ENCODE results near the gene FRMD8.

FRMD8 gene

DNA sequence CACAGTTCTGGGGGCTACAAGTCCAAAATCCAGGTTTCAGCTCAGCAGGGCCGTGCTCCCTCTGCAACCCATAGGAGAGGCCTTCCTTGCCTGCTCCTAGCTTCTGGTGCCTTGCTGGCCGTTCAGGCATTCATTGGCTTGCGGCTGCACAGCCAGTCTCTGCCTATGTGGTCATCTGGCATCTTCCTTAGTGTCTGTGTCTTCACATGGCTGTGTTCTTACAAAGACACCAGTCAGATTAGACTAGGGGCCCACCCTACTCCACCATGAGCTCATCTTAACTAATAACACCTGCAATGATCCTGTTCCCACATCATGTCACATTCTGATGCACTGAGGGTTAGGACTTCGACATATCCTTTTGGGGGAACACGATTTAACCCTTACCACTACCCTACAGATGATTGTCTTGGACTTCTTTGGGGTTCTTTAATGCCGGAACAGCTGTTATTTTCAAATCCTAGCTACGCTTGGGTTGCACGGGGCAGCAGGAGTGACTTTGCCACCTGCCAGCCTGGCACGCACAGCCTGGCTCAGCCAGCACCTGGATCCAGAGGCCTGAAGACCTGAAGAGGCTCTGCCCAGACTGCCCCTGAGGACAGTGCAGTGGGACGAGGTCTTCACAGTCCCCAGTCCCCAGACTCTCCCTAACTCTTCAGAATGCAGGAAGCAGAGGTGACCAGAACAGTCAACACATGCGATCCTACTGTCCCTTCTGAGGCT is 28.5 kb downstream of the FRMD8 start:
- DNase-seq (ENCODE audit: low read depth), result no peak

DNA sequence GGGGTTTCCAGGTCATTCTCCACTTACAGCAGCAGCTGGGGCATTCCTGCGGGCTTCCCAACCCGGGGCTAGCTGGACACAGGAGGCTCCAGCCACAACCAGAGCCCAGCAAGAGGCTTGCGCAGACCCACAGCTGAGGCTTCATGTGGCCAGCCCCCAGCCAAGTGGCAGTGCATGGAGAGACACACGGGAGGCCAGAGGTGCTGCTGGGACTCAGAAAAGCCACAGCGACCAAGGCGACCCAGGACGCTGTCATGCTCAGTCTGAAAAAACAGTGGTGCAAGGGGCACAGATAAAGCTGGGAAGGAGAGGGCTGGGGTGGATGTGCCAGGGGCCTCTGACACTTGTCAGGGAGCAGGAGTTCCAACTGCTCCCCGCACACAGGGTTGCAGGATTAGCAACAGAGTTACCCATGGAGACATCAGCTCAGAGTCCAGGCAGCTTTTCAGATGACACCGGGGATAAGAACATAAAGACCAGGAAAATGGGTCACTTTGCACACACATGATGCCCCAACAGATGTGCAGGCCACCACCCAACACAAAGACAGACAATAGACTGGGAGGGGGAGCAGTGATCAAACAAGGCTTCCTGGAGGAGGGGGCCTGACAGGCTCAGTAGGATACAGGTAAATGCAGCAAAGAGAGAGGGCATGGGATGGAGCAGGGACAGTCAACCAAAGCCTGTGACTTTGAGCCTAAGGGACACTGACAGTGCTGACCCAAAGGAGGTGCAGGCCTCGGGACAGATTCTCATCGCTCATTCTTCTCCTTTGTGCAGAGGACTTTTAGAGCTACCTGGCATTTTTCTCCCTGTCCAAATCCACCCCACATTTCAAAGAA is 29.3 kb downstream of the FRMD8 start:
- DNase-seq (ENCODE audit: low read depth), result no peak

DNA sequence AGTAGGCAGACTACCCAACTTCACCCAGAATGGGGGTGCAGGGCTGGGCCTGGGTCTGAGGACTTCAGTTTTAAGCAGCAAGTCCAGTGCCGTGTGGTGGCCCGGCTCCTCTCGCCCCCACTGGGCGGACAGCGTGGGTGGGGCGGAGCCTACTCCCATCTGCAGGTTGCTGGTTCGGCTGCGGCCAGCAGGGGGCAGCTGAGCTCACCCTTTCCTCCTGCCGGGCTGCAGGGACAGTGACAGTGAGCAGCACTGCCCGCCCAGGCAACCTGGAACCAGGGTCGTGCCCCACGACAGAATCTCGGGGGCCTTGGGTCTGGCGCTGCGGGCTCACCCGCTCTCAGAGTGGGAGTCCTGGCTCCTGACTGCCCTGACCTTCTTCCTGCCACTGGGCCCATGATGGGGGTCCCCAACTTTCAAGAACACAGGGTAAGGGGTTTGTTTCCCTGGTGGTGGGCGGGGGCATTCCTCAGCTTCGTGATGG is 29.9 kb downstream of the FRMD8 start:
- DNase-seq (ENCODE audit: low read depth), result peak; percentile 56

DNA sequence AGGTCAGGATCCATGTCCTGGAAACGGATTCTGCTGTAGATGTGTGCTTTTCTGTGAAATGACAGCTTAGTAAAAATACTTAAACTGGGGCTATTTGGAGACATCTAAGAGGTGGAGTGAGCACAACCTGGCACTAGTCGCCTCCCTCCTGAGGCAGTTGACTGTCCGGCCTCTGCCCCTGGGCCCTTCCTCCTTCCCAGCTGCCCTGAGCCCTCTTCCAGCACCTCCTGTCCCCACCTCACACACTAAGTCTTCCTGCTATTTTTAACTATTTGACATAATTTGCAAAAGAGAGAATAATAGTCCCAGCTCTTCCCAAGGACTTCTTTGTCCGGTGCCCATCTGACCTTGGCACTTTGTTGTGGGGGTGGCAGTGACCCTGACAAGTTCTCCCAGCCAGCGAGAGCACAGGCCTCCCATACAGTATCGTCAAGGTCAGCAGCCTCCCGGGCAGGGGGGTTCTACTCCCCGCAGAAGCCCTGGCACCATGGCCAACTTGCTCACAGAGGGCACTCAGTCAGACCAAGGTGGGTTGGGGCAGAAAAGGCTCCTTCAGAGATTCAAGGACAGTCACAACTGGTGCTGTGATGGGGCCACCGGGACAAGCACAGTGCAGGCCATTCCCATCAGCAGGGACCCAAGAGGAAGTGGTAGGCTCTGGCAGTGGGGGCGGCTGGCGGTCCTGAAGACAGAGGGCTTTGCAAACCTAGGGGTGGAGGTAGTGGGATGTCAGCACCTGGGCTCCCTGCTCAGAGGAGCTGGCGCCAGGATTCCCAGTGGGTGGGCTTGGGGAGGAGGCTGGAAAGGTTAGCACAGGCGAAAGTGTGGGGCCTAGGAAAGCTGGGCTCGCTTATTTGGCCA is 30.6 kb downstream of the FRMD8 start:
- DNase-seq (ENCODE audit: low read depth), result no peak

DNA sequence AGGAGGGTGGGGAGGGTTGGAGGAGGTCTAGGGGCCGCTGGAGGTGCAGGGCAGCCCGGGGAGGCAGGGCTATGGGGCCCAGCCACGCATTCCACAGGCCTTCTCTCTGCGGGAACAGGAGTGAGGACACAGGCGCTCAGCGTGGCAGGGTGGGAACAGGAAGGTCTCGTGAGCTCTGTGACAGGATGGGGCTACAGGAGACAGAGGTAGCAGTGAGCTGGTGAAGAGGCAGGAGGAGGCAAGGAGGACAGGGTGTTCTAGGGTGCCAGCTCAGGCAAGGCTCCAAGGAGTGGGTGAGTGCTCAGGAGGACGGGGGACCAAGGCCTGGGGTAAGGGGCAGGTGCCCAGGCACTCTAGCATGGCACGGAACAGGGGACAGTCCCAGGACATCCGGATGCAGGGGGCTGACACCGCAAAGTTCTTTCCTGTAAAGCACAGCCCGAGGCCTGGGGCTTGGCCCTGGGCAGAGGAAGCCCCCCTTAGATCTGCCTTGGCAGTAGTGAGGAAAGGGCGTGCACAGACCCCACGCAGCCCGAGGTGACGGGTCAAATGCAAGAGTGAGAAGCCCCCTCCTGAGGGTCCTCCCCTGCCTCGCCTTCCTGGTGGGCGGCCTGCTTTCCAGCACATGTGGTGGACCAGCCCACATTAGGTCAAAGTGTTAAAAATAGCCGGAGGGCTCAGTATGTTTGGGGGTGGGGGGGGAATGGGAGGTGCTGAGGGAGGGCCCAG is 31.4 kb downstream of the FRMD8 start:
- DNase-seq (ENCODE audit: low read depth), result peak; percentile 24

DNA sequence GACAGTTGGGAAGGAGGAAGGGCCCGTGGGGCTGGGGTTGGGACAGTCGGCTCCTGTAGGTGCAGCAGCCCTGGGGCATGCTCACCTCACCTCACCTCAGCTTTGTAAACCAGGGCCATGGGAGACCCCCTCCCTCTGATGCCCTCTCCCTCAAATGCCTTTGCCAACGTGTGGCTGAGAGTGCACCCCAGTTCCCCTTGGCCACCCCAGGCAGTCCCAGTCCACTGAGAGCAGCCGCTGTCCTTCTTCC is 31.9 kb downstream of the FRMD8 start:
- DNase-seq (ENCODE audit: low read depth), result no peak

DNA sequence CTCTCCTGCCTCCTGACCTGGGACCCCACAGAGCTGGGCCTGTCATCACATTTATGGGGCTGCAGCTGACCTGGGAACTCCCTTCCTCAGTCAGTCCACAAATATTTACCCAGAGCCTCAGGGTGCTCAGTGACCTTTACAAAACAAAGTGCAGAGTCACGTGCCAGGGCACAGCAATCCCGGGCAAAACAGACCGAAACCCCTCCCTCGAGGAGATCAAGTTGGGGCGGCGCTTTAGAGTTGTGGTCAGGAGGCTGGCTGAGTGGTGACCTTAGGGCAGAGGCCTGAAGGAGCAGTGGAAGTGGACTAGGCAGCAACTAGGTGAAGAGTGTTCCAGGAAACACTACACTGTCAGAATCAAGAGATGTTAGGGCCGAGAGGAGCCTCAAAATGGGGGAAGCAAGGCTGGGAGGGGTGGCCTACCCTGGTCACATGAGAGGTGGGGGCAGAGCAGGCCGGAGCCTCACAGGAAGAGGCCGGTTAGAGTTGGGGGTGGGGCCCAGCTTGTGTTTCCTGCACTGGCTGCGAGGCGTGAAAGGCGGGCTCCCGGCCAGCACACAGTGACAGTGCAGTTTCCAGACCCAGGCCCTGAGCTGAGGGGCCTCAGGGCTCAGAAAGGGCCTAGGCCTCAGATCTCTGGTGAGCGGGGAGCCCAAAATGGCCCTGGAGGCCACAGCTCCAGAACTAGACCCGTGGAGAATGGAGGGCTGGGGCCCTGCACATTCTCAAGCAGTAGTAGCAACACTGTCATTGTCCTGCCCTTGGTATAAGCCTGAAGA is 32.4 kb downstream of the FRMD8 start:
- DNase-seq (ENCODE audit: low read depth), result peak; percentile 98

DNA sequence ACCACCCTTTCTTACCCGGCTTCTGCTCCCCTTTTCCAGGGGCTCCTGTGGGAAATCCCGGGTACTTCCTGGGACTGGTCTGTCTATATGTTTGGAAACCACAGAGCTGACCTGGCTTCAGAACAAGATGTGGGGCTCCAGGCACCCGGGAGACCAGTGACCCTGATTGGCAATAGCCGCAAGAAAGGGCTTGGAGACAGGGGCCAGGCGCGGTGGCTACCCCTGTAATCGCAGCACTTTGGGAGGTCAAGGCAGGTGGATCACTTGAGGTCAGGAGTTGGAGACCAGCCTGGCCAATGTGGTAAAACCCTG is 33.0 kb downstream of the FRMD8 start:
- no peak for DNase-seq (ENCODE audit: low read depth)

DNA sequence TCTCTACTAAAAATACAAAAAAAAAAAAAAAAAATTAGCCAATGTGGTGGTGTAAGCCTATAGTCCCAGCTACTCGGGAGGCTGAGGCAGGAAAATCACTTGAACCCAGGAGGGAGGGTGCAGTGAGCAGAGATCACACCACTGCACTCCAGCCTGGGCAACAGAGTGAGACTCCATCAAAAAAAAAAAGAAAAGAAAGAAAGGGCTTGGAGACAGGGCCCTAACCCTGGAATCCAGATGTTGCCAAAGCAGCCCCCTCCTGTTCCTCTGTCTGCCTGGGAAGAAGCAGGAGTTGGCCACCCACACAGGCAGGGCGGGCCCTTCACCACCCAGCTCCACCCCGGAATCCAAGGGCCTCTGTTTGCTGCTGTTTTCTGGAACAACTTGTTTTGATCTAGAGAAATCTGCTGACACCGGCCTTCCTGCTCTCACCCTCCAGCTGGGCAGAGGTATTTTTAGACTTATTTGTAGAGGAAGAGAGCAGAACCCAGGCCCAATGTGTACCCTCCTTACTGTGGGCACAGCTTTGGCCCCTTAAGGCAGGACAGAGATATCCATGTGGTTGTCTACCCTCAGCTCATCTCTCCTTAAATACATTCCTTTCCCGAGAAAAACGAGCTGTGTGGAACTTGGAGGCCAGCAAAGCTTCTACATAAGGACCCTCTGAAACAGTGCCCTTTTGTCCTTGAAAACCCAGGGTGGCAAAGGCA is 33.5 kb downstream of the FRMD8 start:
- peak; percentile 94 for DNase-seq (ENCODE audit: low read depth)

DNA sequence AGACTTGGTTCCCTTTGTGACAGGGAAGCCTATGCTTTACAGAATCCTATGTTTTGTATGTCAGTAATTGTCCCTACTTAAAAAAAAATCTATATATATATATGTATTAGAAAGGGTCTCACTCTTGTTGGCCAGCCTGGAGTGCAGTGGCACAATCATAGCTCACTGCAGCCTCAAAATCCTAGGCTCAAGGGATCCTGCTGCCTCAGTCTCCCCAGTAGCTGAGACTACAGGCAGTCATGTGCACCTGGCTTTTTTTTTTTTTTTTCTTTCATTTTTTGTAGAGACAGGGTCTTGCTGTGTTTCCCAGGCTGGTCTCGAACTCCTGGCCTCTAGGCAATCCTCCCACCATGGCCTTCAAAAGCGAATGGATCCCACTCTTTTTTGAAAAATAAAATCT is 34.1 kb downstream of the FRMD8 start:
- DNase-seq (ENCODE audit: low read depth), result no peak

DNA sequence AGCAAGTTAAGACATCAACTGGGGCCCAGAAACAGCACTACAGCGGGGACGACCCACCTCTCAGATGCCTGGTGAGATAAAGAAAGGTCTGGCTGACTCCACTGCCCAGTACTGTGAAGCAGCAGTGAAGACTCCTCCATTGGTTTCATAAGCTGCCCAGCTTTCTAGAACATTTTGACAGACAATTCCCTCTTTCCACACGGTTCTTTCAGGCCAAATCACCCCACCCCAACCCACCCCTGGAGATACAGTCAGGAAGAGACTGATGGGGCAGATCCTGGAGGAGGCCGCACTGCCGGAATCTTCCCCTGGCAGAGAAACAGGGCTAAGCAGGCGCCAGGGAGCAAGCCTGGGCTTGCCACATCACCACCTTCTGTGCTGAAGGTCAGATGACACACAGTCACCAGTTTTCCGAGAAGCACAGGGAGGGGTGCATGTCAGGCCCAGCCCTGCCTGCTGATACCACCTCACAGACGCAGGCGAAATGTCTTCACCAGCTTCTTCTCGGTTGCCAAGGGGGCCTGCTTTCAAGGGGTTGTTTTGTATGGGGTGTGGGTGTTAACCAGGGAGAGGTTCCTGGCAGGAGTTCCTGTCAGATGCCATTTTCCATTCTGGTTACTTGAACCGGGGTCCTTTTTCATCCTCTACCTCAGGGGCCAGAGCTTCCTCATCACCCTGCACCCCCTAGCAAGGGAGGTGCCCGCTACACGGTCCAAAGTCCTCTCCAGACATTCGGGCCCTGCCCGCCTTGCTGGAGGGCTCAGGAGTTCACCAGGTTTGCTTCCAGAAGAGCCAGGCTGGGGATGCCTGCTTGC is 34.7 kb downstream of the FRMD8 start:
- peak; percentile 100 for DNase-seq (ENCODE audit: low read depth)

DNA sequence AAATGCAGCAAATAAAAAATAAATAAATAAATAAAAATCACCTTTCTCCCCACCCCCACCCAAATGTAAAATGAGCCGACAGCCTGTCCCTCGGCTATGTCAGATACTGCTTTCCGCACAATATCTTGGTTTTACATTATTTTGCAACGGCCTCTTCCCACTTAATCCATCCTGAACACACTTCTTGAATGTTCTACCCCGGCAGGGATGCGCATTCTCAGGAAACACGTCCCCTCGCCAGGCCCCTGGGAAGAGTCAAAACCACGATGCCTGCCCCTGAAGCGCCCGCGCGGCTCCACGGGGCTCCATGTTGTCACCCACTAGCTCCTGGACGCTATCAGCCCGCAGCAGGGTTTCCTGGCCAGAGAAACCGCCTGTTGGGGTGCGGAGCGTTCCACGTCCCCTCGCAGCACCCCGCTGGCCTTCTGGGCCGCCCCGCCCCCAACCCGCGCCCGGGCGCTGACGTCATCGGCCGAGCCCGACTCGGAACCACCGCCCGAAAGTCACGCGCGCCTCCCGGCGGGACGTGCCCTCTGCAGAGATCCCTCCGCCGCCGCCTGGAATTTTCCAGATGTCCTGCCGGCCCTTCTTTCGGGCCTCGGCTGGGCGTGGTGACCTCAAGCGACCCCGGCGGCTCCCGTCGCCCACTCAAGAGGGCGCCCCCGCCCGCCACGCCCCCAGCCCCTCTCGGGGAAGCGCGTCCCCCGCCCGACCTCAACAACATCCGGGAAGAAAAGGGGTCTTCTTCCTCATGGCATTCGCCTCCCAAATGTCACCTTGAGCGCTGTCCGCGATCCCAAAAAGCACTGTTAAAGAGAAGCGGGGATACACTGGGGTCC is 35.6 kb downstream of the FRMD8 start:
- peak; percentile 93 for DNase-seq (ENCODE audit: low read depth)

DNA sequence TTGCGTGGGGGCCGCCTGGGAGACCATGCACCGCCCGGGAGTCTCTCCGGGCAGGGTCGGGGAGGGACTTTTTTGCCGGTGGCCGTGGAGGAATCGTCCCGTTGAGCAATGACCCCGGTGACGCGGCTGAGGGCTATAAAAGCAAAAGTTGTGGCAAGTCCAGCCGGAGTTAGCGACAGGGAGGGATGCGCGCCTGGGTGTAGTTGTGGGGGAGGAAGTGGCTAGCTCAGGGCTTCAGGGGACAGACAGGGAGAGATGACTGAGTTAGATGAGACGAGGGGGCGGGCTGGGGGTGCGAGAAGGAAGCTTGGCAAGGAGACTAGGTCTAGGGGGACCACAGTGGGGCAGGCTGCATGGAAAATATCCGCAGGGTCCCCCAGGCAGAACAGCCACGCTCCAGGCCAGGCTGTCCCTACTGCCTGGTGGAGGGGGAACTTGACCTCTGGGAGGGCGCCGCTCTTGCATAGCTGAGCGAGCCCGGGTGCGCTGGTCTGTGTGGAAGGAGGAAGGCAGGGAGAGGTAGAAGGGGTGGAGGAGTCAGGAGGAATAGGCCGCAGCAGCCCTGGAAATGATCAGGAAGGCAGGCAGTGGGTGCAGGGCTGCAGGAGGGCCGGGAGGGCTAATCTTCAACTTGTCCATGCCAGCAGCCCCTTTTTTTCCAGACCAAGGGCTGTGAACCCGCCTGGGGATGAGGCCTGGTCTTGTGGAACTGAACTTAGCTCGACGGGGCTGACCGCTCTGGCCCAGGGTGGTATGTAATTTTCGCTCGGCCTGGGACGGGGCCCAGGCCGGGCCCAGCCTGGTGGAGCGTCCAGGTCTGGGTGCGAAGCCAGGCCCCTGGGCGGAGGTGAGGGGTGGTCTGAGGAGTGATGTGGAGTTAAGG is 36.4 kb downstream of the FRMD8 start, which contains the start of gene NEAT1:
NEAT1 (plus strand) TSS at position 166 of the 883 bp plus-strand sequence.
- DNase-seq (ENCODE audit: low read depth), result peak; percentile 93

DNA sequence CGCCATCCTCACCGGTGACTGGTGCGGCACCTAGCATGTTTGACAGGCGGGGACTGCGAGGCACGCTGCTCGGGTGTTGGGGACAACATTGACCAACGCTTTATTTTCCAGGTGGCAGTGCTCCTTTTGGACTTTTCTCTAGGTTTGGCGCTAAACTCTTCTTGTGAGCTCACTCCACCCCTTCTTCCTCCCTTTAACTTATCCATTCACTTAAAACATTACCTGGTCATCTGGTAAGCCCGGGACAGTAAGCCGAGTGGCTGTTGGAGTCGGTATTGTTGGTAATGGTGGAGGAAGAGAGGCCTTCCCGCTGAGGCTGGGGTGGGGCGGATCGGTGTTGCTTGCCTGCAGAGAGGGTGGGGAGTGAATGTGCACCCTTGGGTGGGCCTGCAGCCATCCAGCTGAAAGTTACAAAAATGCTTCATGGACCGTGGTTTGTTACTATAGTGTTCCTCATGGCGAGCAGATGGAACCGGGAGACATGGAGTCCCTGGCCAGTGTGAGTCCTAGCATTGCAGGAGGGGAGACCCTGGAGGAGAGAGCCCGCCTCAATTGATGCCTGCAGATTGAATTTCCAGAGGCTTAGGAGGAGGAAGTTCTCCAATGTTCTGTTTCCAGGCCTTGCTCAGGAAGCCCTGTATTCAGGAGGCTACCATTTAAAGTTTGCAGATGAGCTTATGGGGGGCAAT is 37.2 kb downstream of the FRMD8 start:
- DNase-seq (ENCODE audit: low read depth), result no peak

DNA sequence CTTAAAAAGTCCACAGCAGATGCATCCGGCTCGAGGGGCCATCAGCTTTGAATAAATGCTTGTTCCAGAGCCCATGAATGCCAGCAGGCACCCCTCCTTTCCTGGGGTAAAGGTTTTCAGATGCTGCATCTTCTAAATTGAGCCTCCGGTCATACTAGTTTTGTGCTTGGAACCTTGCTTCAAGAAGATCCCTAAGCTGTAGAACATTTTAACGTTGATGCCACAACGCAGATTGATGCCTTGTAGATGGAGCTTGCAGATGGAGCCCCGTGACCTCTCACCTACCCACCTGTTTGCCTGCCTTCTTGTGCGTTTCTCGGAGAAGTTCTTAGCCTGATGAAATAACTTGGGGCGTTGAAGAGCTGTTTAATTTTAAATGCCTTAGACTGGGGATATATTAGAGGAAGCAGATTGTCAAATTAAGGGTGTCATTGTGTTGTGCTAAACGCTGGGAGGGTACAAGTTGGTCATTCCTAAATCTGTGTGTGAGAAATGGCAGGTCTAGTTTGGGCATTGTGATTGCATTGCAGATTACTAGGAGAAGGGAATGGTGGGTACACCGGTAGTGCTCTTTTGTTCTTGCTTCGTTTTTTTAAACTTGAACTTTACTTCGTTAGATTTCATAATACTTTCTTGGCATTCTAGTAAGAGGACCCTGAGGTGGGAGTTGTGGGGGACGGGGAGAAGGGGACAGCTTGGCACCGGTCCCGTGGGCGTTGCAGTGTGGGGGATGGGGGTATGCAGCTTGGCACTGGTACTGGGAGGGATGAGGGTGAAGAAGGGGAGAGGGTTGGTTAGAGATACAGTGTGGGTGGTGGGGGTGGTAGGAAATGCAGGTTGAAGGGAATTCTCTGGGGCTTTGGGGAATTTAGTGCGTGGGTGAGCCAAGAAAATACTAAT is 38.0 kb downstream of the FRMD8 start:
- peak; percentile 28 for DNase-seq (ENCODE audit: low read depth)

All from stromal cell of bone marrow (primary cell).